NCI-H510A (cell line): ENCODE measurements around the gene MLKL.

Experiments used
- DNase-seq: peaks from one replicate; lab custom pipeline; 2025; lab: John Stamatoyannopoulos, UW

The MLKL gene

DNA sequence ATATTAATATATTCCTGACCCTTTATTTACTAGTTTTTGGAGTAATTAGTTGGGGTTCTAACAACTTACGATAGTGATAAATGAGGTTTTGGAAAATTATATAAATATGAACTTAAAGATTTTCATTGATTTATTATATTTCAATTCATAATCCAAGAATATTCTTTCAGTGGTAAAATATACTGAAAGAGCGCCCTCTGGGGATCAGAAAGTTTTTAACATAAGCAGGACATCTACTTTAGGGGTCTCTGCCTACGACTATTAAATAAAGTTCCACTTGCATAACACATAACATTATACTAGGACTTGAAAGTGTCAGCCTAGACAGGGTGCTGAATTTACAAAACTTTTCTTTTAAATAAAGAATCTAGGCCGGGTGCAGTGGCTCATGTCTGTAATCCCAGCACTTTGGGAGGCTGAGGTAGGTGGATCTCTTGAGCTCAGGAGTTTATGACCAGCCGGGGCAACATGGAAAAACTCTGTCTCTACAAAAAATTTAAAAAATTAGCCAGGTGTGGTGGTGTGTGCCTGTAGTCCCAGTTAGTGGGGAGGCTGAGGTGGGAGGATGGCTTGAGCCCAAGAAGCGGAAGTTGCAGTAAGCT, 49.6 kb downstream of the MLKL start:
- no peak for DNase-seq

GRCh38 chr16:74649839-74650504, 50.7 kb downstream of the MLKL start:
- no peak for DNase-seq

- no peak for DNase-seq
Measured at GRCh38 chr16:74641969-74642368, 58.7 kb downstream of the MLKL start.

- no peak for DNase-seq
Measured at GRCh38 chr16:74637742-74638453, 62.8 kb downstream of the MLKL start.

- no peak for DNase-seq
Measured at GRCh38 chr16:74635303-74635702, 65.4 kb downstream of the MLKL start.

GRCh38 chr16:74633686-74634085, 67.0 kb downstream of the MLKL start:
- no peak for DNase-seq

DNA sequence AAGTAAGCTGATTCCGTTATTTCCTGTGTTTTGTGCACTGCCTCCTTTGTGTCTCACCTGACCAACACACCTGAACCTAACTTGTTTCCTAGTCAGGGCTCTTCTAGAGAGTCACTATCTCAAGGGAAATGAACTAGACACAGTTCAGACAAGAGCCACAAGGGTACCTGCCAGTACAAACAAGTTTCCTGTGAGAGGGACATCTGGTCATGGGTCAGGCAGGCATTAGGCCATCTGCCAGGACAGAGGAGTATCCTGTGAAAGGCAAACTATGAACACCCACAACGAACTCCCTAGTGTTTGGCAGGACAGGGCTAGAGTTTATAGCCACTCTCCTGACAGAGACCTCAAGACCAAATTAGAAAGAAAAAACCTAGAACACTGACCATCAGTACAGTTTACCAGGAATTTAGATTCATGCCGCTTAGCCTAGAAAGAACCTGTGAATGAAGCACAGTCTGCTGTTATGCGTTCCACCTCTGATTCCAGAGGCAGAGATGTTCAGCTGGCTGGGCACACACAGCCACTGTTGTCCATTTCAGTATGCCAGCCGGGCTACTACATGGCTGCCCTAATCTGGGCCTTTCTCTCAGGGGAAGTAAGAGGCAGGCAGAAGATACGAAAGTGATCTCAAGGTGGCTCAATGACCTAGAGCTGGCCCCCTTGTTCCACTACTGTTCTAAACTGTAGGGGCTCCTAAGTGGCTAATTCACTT, 73.0 kb downstream of the MLKL start:
- DNase-seq, result no peak

- DNase-seq, result no peak
Measured at GRCh38 chr16:74626741-74627416, 73.8 kb downstream of the MLKL start.

DNA sequence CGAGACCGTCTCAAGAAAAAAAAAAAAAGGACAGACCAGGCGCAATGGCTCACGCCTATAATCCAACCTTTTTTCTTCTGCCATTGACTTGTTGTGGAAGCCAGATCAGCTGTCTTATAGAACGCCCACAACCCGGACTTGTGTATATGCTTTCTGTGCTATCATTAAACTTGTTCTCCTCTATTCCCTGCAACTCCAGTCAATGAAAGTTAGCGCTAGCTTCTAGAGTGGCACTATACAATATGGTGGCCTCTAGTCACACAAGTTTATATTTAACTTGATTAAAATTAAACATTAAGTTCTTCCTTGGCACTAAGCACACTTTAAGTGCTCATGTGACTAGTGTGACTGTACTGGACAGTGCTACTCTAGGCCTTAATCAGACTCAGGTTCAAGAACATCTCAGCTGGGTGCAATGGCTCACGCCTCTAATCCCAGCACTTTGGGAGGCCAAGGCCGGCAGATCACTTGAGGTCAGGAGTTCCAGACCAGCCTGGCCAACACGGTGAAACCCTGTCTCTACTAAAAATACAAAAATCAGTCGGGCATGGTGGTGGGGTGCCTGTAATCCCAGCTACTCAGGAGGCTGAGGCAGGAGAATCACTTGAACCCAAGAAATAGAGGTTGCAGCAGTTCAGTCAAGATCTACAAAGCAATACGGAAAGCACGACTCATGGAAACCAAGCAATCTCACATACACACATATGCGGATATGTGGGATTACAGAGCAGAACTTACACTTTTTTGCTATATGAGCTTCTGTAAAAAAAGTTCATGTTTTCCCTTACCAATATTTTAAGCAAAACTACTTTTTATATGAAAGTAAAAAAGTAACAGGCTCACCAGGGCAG, 74.9 kb downstream of the MLKL start:
- no peak for DNase-seq

DNA sequence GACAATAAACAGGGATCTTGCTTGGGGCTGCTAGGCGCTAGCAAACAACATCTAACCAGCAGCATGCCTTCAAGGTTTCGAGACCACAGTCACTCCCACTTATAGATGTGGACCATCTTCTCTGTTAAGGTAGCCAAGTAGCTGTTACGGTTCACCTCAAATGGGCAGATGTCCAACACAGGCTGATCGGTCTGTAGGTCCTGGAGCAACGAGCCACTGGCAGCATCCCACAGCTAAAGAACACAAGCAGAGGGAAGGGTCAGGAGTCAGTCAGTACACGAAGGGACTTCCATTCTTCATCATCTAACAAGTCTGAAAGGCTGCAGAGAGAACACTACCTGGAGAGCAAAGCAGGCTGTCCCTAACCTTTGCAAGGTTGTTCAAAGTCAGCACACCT, 76.8 kb downstream of the MLKL start:
- no peak for DNase-seq

DNA sequence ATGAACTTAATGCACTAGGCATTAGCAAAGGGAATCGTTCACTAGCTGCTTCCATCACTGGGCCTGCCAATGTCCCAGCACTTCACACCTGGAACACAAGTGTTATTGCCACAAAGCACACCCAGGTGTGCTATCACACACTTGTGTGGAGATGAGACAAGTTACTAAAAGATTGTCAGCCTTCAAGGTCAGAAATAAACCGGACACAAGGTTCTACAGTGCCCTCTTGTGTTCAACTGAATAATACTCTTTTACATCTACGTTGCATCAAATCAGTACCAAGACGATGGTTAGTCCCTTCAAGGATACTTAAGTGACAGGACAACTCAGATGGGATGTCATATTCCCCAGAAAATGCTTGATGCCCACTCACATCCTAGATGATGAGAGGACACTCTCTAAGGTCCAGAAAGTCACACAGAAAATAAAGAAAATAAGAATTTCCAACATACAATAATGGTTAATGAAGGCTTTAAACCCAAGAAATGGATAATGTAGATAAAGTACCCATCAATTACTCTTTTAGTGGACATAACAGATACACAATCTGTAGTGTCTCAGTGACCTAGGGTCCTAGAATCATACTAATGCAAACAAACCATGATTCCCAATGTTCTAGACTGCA, 77.3 kb downstream of the MLKL start:
- no peak for DNase-seq

- no peak for DNase-seq
Measured at GRCh38 chr16:74622005-74622404, 78.7 kb downstream of the MLKL start.
